ENCODE results near the gene TMEM175.

Gene TMEM175

GRCh38 chr4:900073-900472, 32.2 kb upstream of the TMEM175 start:
- no peak for DNase-seq

- no peak for DNase-seq
These were observed 31.5 kb upstream of the TMEM175 start for GRCh38 chr4:900721-901120.

- DNase-seq: no peak
These were observed 30.9 kb upstream of the TMEM175 start for GRCh38 chr4:901192-901910.

- no peak for DNase-seq
These were observed 28.9 kb upstream of the TMEM175 start for GRCh38 chr4:903066-904046.

GRCh38 chr4:905485-906338, 26.5 kb upstream of the TMEM175 start:
- no peak for DNase-seq

GRCh38 chr4:906339-907102, 25.7 kb upstream of the TMEM175 start:
- DNase-seq: no peak

GRCh38 chr4:907103-907400, 25.2 kb upstream of the TMEM175 start:
- DNase-seq: no peak

GRCh38 chr4:907691-908425, 24.4 kb upstream of the TMEM175 start:
- DNase-seq: no peak

GRCh38 chr4:909131-909571, 23.1 kb upstream of the TMEM175 start:
- no peak for DNase-seq

- no peak for DNase-seq
These were observed 22.4 kb upstream of the TMEM175 start for GRCh38 chr4:909821-910220.

- no peak for DNase-seq
These were observed 21.7 kb upstream of the TMEM175 start for GRCh38 chr4:910366-911091.

- DNase-seq: no peak
These were observed 21.0 kb upstream of the TMEM175 start for GRCh38 chr4:911221-911751.

GRCh38 chr4:911871-912490, 20.3 kb upstream of the TMEM175 start:
- DNase-seq: no peak

GRCh38 chr4:912548-913279, 19.5 kb upstream of the TMEM175 start:
- no peak for DNase-seq

GRCh38 chr4:913280-913618, 19.0 kb upstream of the TMEM175 start:
- no peak for DNase-seq

- DNase-seq: no peak
These were observed 17.7 kb upstream of the TMEM175 start for GRCh38 chr4:914531-914930.

GRCh38 chr4:915041-915474, 17.2 kb upstream of the TMEM175 start:
- no peak for DNase-seq

GRCh38 chr4:915595-915994, 16.7 kb upstream of the TMEM175 start:
- DNase-seq: no peak

GRCh38 chr4:917466-917865, 14.8 kb upstream of the TMEM175 start:
- no peak for DNase-seq

- DNase-seq: no peak
These were observed 14.3 kb upstream of the TMEM175 start for GRCh38 chr4:917992-918391.

Measured in NCI-H1417 treated with DMSO at 0.1 percent for 48 hours (cell line).